GM18861 (cell line): ENCODE results near the gene PTPRO.

Experiments
- ATAC-seq: cut with Tn5 transposase; IDR thresholded peaks from one replicate; pipeline ENCODE4 v1.9.1; 2021; ENCODE audit not compliant: unreplicated experiment

Gene PTPRO

GRCh38 chr12:15346488-15346887 is 24.2 kb downstream of the PTPRO start:
- ATAC-seq = no peak

- no peak for ATAC-seq
Observed at GRCh38 chr12:15350643-15351042, 28.3 kb downstream of the PTPRO start.

- ATAC-seq = no peak
Observed at GRCh38 chr12:15355766-15356165, 33.5 kb downstream of the PTPRO start.

- no peak for ATAC-seq
Observed at GRCh38 chr12:15356951-15357364, 34.6 kb downstream of the PTPRO start.

- no peak for ATAC-seq
Observed at GRCh38 chr12:15364221-15365160, 42.2 kb downstream of the PTPRO start.

- ATAC-seq = no peak
Observed at GRCh38 chr12:15368812-15369211, 46.5 kb downstream of the PTPRO start.

GRCh38 chr12:15372352-15372751 is 50.0 kb downstream of the PTPRO start:
- ATAC-seq = no peak

- no peak for ATAC-seq
Observed at GRCh38 chr12:15387772-15388171, 65.5 kb downstream of the PTPRO start.

GRCh38 chr12:15389561-15389960 is 67.3 kb downstream of the PTPRO start:
- ATAC-seq = no peak

GRCh38 chr12:15393037-15393436 is 70.7 kb downstream of the PTPRO start:
- no peak for ATAC-seq

- no peak for ATAC-seq
Observed at GRCh38 chr12:15393995-15394394, 71.7 kb downstream of the PTPRO start.

GRCh38 chr12:15404485-15404884 is 82.2 kb downstream of the PTPRO start:
- no peak for ATAC-seq

GRCh38 chr12:15405606-15406005 is 83.3 kb downstream of the PTPRO start:
- ATAC-seq = no peak

GRCh38 chr12:15407025-15407424 is 84.7 kb downstream of the PTPRO start:
- ATAC-seq = no peak

- ATAC-seq = no peak
Observed at GRCh38 chr12:15411842-15412241, 89.5 kb downstream of the PTPRO start.

GRCh38 chr12:15417691-15418090 is 95.4 kb downstream of the PTPRO start:
- ATAC-seq = no peak

GRCh38 chr12:15423629-15424028 is 101.3 kb downstream of the PTPRO start:
- no peak for ATAC-seq

- no peak for ATAC-seq
Observed at GRCh38 chr12:15427913-15428312, 105.6 kb downstream of the PTPRO start.

GRCh38 chr12:15428632-15429031 is 106.3 kb downstream of the PTPRO start:
- ATAC-seq = no peak

- no peak for ATAC-seq
Observed at GRCh38 chr12:15429262-15429661, 107.0 kb downstream of the PTPRO start.

GRCh38 chr12:15435597-15435996 is 113.3 kb downstream of the PTPRO start:
- ATAC-seq = no peak

- ATAC-seq = no peak
Observed at GRCh38 chr12:15439459-15439858, 117.2 kb downstream of the PTPRO start.

- no peak for ATAC-seq
Observed at GRCh38 chr12:15443050-15443449, 120.7 kb downstream of the PTPRO start.
